Measurements from ENCODE around the gene FGD3. TPM values are rescaled to one million over a fixed set of nuclear protein-coding genes. Genes with fewer than 3 reads are reported as not detected.

FGD3 gene
- total and polyA plus RNA-seq, 2 donors (not counting 1 experiment from before 2014, with no cell fraction given): 130 to 134 TPM

DNA sequence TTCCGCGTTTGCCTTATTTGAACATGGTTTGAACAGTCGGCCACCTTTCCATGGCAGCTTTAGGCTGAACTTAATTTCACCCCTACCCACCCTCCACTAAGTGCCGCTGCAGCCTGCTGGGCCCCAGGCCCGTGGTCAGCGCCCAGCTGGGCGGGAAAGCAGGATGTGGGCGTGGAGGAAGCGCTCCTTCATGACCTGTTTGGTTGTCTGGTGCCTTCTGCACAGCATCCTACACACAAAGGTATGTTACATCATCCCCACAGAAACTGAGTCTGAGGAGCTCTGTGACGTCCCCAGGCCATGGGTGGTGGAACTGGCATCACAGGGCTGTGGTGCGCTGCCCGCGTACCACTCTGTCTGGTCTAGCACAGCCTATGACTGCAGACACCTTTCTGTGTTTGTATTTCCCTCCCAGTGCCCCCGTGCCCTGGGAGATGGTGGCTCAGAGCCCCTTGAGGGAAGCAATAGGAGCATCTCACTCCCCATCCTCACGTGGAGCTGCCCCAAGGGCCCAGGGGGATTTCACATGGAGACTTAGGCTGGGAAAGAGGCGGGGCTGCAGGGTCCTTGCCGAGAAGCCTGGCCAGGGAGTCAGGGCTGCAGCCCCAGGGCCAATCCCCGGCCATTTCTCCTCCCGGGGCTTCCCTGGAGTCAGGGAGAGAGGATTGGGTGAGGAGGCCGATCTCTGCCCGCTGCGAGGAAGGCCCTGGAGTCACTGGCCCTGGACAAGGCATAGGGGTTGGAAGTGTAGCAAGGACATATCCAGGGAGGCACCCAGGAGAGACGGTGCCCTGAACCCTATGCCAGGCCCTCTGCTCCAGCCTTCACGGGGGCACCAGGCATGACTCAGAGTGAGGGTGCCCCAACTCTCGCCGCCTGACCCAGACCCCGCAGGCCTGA is 73.7 kb downstream of the FGD3 start:
- Mint-ChIP-seq H3K9me3 (ENCODE audit: insufficient read depth) (no peaks in the 10 kb centered on the region), H3K4me3 (no peak overlapping the region), H3K27me3 (no peaks in the 10 kb centered on the region), H3K27ac (no peak overlapping the region), H3K4me1 (peaks cover 11% of the 10 kb centered on the region)
- intact Hi-C loops (cut with micrococcal nuclease): no loop called here
- ATAC-seq (ENCODE audit: low read depth) (no peak), DNase-seq (no peak)
- peaks cover 32% of the 10 kb centered on the region for H4K20me1 ChIP-seq (ENCODE audit: control insufficient read depth, insufficient read depth, low read length, poor library complexity, severe bottlenecking)
- no peak overlapping the region for H3K4me3 ChIP-seq (ENCODE audit: control extremely low read depth in 1 of 5, extremely low read depth in 1 of 5, insufficient read depth in 1 of 5, low read depth in 2 of 5, low read length in 4 of 5)
- H2AFZ ChIP-seq (ENCODE audit: insufficient read depth, low read depth, low read length, poor library complexity, severe bottlenecking): no peak overlapping the region
- 91% methylated on average over 19 of the region's 27 CpGs for WGBS (ENCODE audit: insufficient coverage)
- H3K4me2 ChIP-seq (replicated peaks; ENCODE audit: low read depth, low read length, poor library complexity, severe bottlenecking): no peak overlapping the region
- POLR2A ChIA-PET: no interaction called here
- H3K27me3 ChIP-seq (replicated peaks in 1 of 4; ENCODE audit: control extremely low read depth in 1 of 4, control insufficient read depth in 3 of 4, insufficient read depth in 4 of 4, low read length in 3 of 4): no peaks in the 10 kb centered on the region
- peaks cover 4 to 87% of the 10 kb centered on the region in 2 experiments for H3K36me3 ChIP-seq (replicated peaks in 1 of 2; ENCODE audit: control extremely low read depth in 1 of 2, control insufficient read depth in 1 of 2, extremely low read depth in 1 of 2, insufficient read depth in 2 of 2, low read length in 1 of 2)
- no peak overlapping the region for H3K9ac ChIP-seq (ENCODE audit: low read length)
- CTCF ChIA-PET: interaction anchor here (1.4 kb wide), 1 partner anchor 18 kb away, joined by 6 read pairs; no protein-coding TSS in a partner anchor
- H3K27ac ChIP-seq (ENCODE audit: low read length in 2 of 2): no peak overlapping the region
- no peak for TF ChIP-seq EZH2 (IDR thresholded peaks at IDR 0.05; ENCODE audit: borderline replicate concordance, insufficient read depth, low read depth, low read length, poor library complexity, severe bottlenecking)
- TF ChIP-seq, protein P1, sequence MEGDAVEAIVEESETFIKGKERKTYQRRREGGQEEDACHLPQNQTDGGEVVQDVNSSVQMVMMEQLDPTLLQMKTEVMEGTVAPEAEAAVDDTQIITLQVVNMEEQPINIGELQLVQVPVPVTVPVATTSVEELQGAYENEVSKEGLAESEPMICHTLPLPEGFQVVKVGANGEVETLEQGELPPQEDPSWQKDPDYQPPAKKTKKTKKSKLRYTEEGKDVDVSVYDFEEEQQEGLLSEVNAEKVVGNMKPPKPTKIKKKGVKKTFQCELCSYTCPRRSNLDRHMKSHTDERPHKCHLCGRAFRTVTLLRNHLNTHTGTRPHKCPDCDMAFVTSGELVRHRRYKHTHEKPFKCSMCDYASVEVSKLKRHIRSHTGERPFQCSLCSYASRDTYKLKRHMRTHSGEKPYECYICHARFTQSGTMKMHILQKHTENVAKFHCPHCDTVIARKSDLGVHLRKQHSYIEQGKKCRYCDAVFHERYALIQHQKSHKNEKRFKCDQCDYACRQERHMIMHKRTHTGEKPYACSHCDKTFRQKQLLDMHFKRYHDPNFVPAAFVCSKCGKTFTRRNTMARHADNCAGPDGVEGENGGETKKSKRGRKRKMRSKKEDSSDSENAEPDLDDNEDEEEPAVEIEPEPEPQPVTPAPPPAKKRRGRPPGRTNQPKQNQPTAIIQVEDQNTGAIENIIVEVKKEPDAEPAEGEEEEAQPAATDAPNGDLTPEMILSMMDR (IDR thresholded peaks at IDR 0.05): no peak
- H3K4me1 ChIP-seq (ENCODE audit: control insufficient read depth in 2 of 2, insufficient read depth in 2 of 2, low read length in 2 of 2): no peaks in the 10 kb centered on the region
- H3K79me2 ChIP-seq (ENCODE audit: control insufficient read depth, insufficient read depth, low read length): no peaks in the 10 kb centered on the region
- no peaks in the 10 kb centered on the region for H3K9me3 ChIP-seq (ENCODE audit: control extremely low read depth in 1 of 3, control insufficient read depth in 2 of 3, insufficient read depth in 1 of 3, low read length in 2 of 3)

- H3K27me3 Mint-ChIP-seq: no peaks in the 10 kb centered on the region
- Histone ChIP-seq H3K9ac (ENCODE audit: low read length) (no peak overlapping the region), H3K79me2 (ENCODE audit: control insufficient read depth, insufficient read depth, low read length) (no peaks in the 10 kb centered on the region), H3K4me2 (replicated peaks; ENCODE audit: low read depth, low read length, poor library complexity, severe bottlenecking) (no peak overlapping the region), H3K9me3 (ENCODE audit: control extremely low read depth in 1 of 3, control insufficient read depth in 2 of 3, insufficient read depth in 1 of 3, low read length in 2 of 3) (no peaks in the 10 kb centered on the region), H3K36me3 (replicated peaks in 1 of 2; ENCODE audit: control extremely low read depth in 1 of 2, control insufficient read depth in 1 of 2, extremely low read depth in 1 of 2, insufficient read depth in 2 of 2, low read length in 1 of 2) (peaks cover 4 to 92% of the 10 kb centered on the region in 2 experiments), H3K4me3 (ENCODE audit: control extremely low read depth in 1 of 5, extremely low read depth in 1 of 5, insufficient read depth in 1 of 5, low read depth in 2 of 5, low read length in 4 of 5) (no peak overlapping the region), H3K27ac (ENCODE audit: low read length in 2 of 2) (no peak overlapping the region), H2AFZ (ENCODE audit: insufficient read depth, low read depth, low read length, poor library complexity, severe bottlenecking) (no peak overlapping the region), H3K27me3 (replicated peaks in 1 of 4; ENCODE audit: control extremely low read depth in 1 of 4, control insufficient read depth in 3 of 4, insufficient read depth in 4 of 4, low read length in 3 of 4) (no peaks in the 10 kb centered on the region), H3K4me1 (ENCODE audit: control insufficient read depth in 2 of 2, insufficient read depth in 2 of 2, low read length in 2 of 2) (peaks cover 4 to 9% of the 10 kb centered on the region in 2 donors), H4K20me1 (ENCODE audit: control insufficient read depth, insufficient read depth, low read length, poor library complexity, severe bottlenecking) (peaks cover 32% of the 10 kb centered on the region)
- ChIA-PET CTCF (no interaction called here), POLR2A (no interaction called here)
- ATAC-seq (ENCODE audit: low read depth) (no peak), DNase-seq (no peak)
- H3K4me1 Mint-ChIP-seq: peaks cover 20% of the 10 kb centered on the region
- no peak for TF ChIP-seq EZH2 (IDR thresholded peaks at IDR 0.05; ENCODE audit: borderline replicate concordance, insufficient read depth, low read depth, low read length, poor library complexity, severe bottlenecking)
- TF ChIP-seq, protein P1 (IDR thresholded peaks at IDR 0.05): no peak
- 98% methylated on average over 9 of the region's 9 CpGs for WGBS (ENCODE audit: insufficient coverage)
- intact Hi-C loops (cut with micrococcal nuclease): no loop called here
- H3K27ac Mint-ChIP-seq: peak overlapping the region; percentile 6
- H3K9me3 Mint-ChIP-seq (ENCODE audit: insufficient read depth): no peaks in the 10 kb centered on the region
- H3K4me3 Mint-ChIP-seq: no peak overlapping the region
These were observed 74.7 kb downstream of the FGD3 start for GRCh38 chr9:93022066-93022465.

Measured in B cell (primary cell).